ENCODE measurements around the gene DEXI. TPM values are rescaled to one million over a fixed set of nuclear protein-coding genes. Genes with fewer than 3 reads are reported as not detected.
A peak's percentile ranks its signal among the peaks of the same experiment; 100 is the strongest.

The DEXI gene
- total RNA-seq, 1 experiment from 2014 or later = 23.7 TPM

GRCh38 chr16:10988879-10989278 is 46.6 kb upstream of the DEXI start:
- Histone ChIP-seq H3K4me1 (peaks cover 11% of the 10 kb centered on the region), H3K4me3 (ENCODE audit: low read depth, low read length) (no peak overlapping the region), H3K27me3 (replicated peaks; ENCODE audit: control insufficient read depth, insufficient read depth, low read length) (no peaks in the 10 kb centered on the region), H3K9me3 (no peaks in the 10 kb centered on the region), H3K36me3 (ENCODE audit: control insufficient read depth, insufficient read depth, low read length) (no peaks in the 10 kb centered on the region; the same call in none of the 2 replicates)
- no peak overlapping the region for H3K27ac Mint-ChIP-seq (ENCODE audit: unreplicated experiment)
- CTCF ChIA-PET = interaction anchor here (0.7 kb wide), 1 partner anchor 43 kb away, joined by 3 read pairs; no protein-coding TSS in a partner anchor
- H3K9me3 Mint-ChIP-seq (ENCODE audit: unreplicated experiment) = no peaks in the 10 kb centered on the region
- POLR2A ChIA-PET = no interaction called here
- no peak for DNase-seq
- H3K36me3 Mint-ChIP-seq (ENCODE audit: insufficient read depth, unreplicated experiment) = peaks cover 16% of the 10 kb centered on the region
- H3K27me3 Mint-ChIP-seq (ENCODE audit: insufficient read depth, unreplicated experiment) = no peaks in the 10 kb centered on the region
- no TSS peak for BruUV-seq (replicated peaks)
- no peak overlapping the region for H3K4me3 Mint-ChIP-seq (ENCODE audit: unreplicated experiment)
- H3K4me1 Mint-ChIP-seq (ENCODE audit: low read depth, unreplicated experiment) = peaks cover 23% of the 10 kb centered on the region
- intact Hi-C loops (cut with micrococcal nuclease; ENCODE audit: unreplicated experiment) = no loop called here
- TF ChIP-seq CTCF (IDR thresholded peaks at IDR 0.05; ENCODE audit: insufficient read depth in 1 of 2, low read depth in 1 of 2, low read length in 1 of 2, severe bottlenecking in 1 of 2, unreplicated experiment in 1 of 2) = peak in 1 of 2 experiments; percentile 6

- no peaks in the 10 kb centered on the region for H3K27me3 ChIP-seq (replicated peaks; ENCODE audit: control insufficient read depth, insufficient read depth, low read length)
- CTCF ChIA-PET = no interaction called here
- peak; percentile 19 to 37 for TF ChIP-seq CTCF (IDR thresholded peaks at IDR 0.05; ENCODE audit: insufficient read depth in 1 of 2, low read depth in 1 of 2, low read length in 1 of 2, severe bottlenecking in 1 of 2, unreplicated experiment in 1 of 2)
- H3K4me3 ChIP-seq (ENCODE audit: low read depth, low read length) = no peak overlapping the region
- Mint-ChIP-seq H3K27me3 (ENCODE audit: insufficient read depth, unreplicated experiment) (no peaks in the 10 kb centered on the region), H3K27ac (ENCODE audit: unreplicated experiment) (no peak overlapping the region), H3K4me1 (ENCODE audit: low read depth, unreplicated experiment) (peaks cover 23% of the 10 kb centered on the region), H3K9me3 (ENCODE audit: unreplicated experiment) (no peaks in the 10 kb centered on the region), H3K4me3 (ENCODE audit: unreplicated experiment) (no peak overlapping the region), H3K36me3 (ENCODE audit: insufficient read depth, unreplicated experiment) (peaks cover 16% of the 10 kb centered on the region)
- no peaks in the 10 kb centered on the region for H3K9me3 ChIP-seq
- no TSS peak for BruUV-seq (replicated peaks)
- H3K36me3 ChIP-seq (ENCODE audit: control insufficient read depth, insufficient read depth, low read length) = no peaks in the 10 kb centered on the region; the same call in none of the 2 replicates
- peaks cover 11% of the 10 kb centered on the region for H3K4me1 ChIP-seq
- no peak for DNase-seq
- POLR2A ChIA-PET = no interaction called here
- intact Hi-C loops (cut with micrococcal nuclease; ENCODE audit: unreplicated experiment) = no loop called here
Observed at GRCh38 chr16:10988164-10988803, 46.0 kb upstream of the DEXI start.

GRCh38 chr16:10987361-10988163 is 45.3 kb upstream of the DEXI start:
- intact Hi-C loops (cut with micrococcal nuclease; ENCODE audit: unreplicated experiment) = no loop called here
- H3K4me3 Mint-ChIP-seq (ENCODE audit: unreplicated experiment) = no peak overlapping the region
- H3K36me3 ChIP-seq (ENCODE audit: control insufficient read depth, insufficient read depth, low read length) = no peaks in the 10 kb centered on the region; the same call in none of the 2 replicates
- H3K4me1 ChIP-seq = peaks cover 11% of the 10 kb centered on the region
- no peak for TF ChIP-seq CTCF (IDR thresholded peaks at IDR 0.05; ENCODE audit: insufficient read depth in 1 of 2, low read depth in 1 of 2, low read length in 1 of 2, severe bottlenecking in 1 of 2, unreplicated experiment in 1 of 2)
- H3K36me3 Mint-ChIP-seq (ENCODE audit: insufficient read depth, unreplicated experiment) = peaks cover 16% of the 10 kb centered on the region
- BruUV-seq (replicated peaks) = no TSS peak
- no peaks in the 10 kb centered on the region for H3K9me3 ChIP-seq
- ChIA-PET CTCF (no interaction called here), POLR2A (no interaction called here)
- no peaks in the 10 kb centered on the region for H3K9me3 Mint-ChIP-seq (ENCODE audit: unreplicated experiment)
- no peak for DNase-seq
- H3K27ac Mint-ChIP-seq (ENCODE audit: unreplicated experiment) = no peak overlapping the region
- no peaks in the 10 kb centered on the region for H3K27me3 Mint-ChIP-seq (ENCODE audit: insufficient read depth, unreplicated experiment)
- peaks cover 18% of the 10 kb centered on the region for H3K4me1 Mint-ChIP-seq (ENCODE audit: low read depth, unreplicated experiment)
- no peak overlapping the region for H3K4me3 ChIP-seq (ENCODE audit: low read depth, low read length)
- H3K27me3 ChIP-seq (replicated peaks; ENCODE audit: control insufficient read depth, insufficient read depth, low read length) = no peaks in the 10 kb centered on the region

All from Caco-2 (cell line).